Stimulated activated CD4-positive, alpha-beta T cell treated with anti-CD3 and anti-CD28 coated beads, Interleukin-1b, Interleukin-23, amount 100 ng/mL, for 24 hours (primary cell): ENCODE data around the gene UTP4.
A peak's percentile ranks its signal among the peaks of the same experiment; 100 is the strongest.
"Not testable (repeated sequence)": the region's sequence is repeated elsewhere in the genome, so short reads cannot be mapped to it uniquely, and the experiment has no call there.

ENCODE experiments used
- DNase-seq, 4 experiments: peaks; one replicate each; pipeline ENCODE4 v3.0.0-alpha.2; 2020; ENCODE audit warnings: low read depth in 4 of 4, low spot score in 1 of 4

UTP4 gene

GRCh38 chr16:69130461-69130860 lies 2.0 kb upstream of the UTP4 start:
- DNase-seq = no peak

- DNase-seq = no peak
These were observed 1.1 kb upstream of the UTP4 start for GRCh38 chr16:69131167-69131838.

- peak; percentile 49 to 85 (median 68) for DNase-seq
These were observed 518 bp upstream of the UTP4 start for GRCh38 chr16:69131839-69132423.

GRCh38 chr16:69133373-69133954 lies 1.0 kb downstream of the UTP4 start:
- DNase-seq = no peak

- DNase-seq = no peak
These were observed 6.2 kb downstream of the UTP4 start for GRCh38 chr16:69138608-69139007.

- not testable (repeated sequence) for DNase-seq
These were observed 7.0 kb downstream of the UTP4 start for GRCh38 chr16:69139464-69139863.

- DNase-seq = no peak
These were observed 8.6 kb downstream of the UTP4 start for GRCh38 chr16:69141014-69141413.

GRCh38 chr16:69141936-69142335 lies 9.5 kb downstream of the UTP4 start:
- DNase-seq = no peak

- no peak for DNase-seq
These were observed 10.7 kb downstream of the UTP4 start for GRCh38 chr16:69143116-69143515.

GRCh38 chr16:69145658-69146057 lies 13.2 kb downstream of the UTP4 start:
- DNase-seq = no peak

- DNase-seq = not testable (repeated sequence)
These were observed 17.2 kb downstream of the UTP4 start for GRCh38 chr16:69149621-69150020.

- peak in 2 of 4 experiments; percentile 28 for DNase-seq
These were observed 17.9 kb downstream of the UTP4 start for GRCh38 chr16:69150146-69150865.

GRCh38 chr16:69157196-69157595 lies 24.7 kb downstream of the UTP4 start:
- DNase-seq = no peak

GRCh38 chr16:69160192-69160591 lies 27.7 kb downstream of the UTP4 start:
- no peak for DNase-seq

GRCh38 chr16:69165584-69165983 lies 33.1 kb downstream of the UTP4 start:
- DNase-seq = no peak

- peak; percentile 41 to 73 (median 58) for DNase-seq
These were observed 33.9 kb downstream of the UTP4 start for GRCh38 chr16:69166221-69166833.

GRCh38 chr16:69166946-69167930 lies 34.8 kb downstream of the UTP4 start:
- DNase-seq = no peak

- no peak for DNase-seq
These were observed 36.6 kb downstream of the UTP4 start for GRCh38 chr16:69169051-69169450.

- DNase-seq = no peak
These were observed 37.3 kb downstream of the UTP4 start for GRCh38 chr16:69169607-69170352.
